IPS DF 4.7 (cell line): ENCODE measurements around the gene STIM1.

ENCODE experiments used
- DNase-seq: peaks from one replicate; pipeline ENCODE4 v3.0.0-alpha.2; 2013; ENCODE audit warnings: low spot score; ENCODE audit errors: extremely low read depth

STIM1 gene

GRCh38 chr11:3949125-3949524 is 93.7 kb downstream of the STIM1 start:
- no peak for DNase-seq

GRCh38 chr11:3950996-3951660 is 95.7 kb downstream of the STIM1 start:
- no peak for DNase-seq

GRCh38 chr11:3952715-3953114 is 97.3 kb downstream of the STIM1 start:
- no peak for DNase-seq

GRCh38 chr11:3953327-3953726 is 97.9 kb downstream of the STIM1 start:
- DNase-seq, result no peak

GRCh38 chr11:3954448-3955298 is 99.2 kb downstream of the STIM1 start:
- no peak for DNase-seq

- DNase-seq, result no peak
Measured at GRCh38 chr11:3955299-3955665, 99.8 kb downstream of the STIM1 start.

GRCh38 chr11:3956038-3956437 is 100.6 kb downstream of the STIM1 start:
- DNase-seq, result no peak

GRCh38 chr11:3956748-3957147 is 101.3 kb downstream of the STIM1 start:
- no peak for DNase-seq

- DNase-seq, result no peak
Measured at GRCh38 chr11:3957437-3957836, 102.0 kb downstream of the STIM1 start.

- DNase-seq, result no peak
Measured at GRCh38 chr11:3958281-3958680, 102.8 kb downstream of the STIM1 start.

- DNase-seq, result no peak
Measured at GRCh38 chr11:3959015-3959902, 103.8 kb downstream of the STIM1 start.

GRCh38 chr11:3959903-3960265 is 104.4 kb downstream of the STIM1 start:
- DNase-seq, result no peak

GRCh38 chr11:3962406-3962840 is 107.0 kb downstream of the STIM1 start:
- DNase-seq, result no peak

GRCh38 chr11:3964056-3964455 is 108.6 kb downstream of the STIM1 start:
- no peak for DNase-seq

- no peak for DNase-seq
Measured at GRCh38 chr11:3964935-3965604, 109.6 kb downstream of the STIM1 start.

- DNase-seq, result no peak
Measured at GRCh38 chr11:3967695-3968094, 112.2 kb downstream of the STIM1 start.

GRCh38 chr11:3969200-3969599 is 113.7 kb downstream of the STIM1 start:
- DNase-seq, result no peak

GRCh38 chr11:3969613-3970012 is 114.1 kb downstream of the STIM1 start:
- no peak for DNase-seq

- DNase-seq, result no peak
Measured at GRCh38 chr11:3970108-3970507, 114.6 kb downstream of the STIM1 start.

- DNase-seq, result no peak
Measured at GRCh38 chr11:3971756-3972404, 116.4 kb downstream of the STIM1 start.

GRCh38 chr11:3972431-3972830 is 117.0 kb downstream of the STIM1 start:
- no peak for DNase-seq
